GM12878 (cell line): ENCODE data around the gene SRPK2. TPM values are rescaled to one million over a fixed set of nuclear protein-coding genes. Genes with fewer than 3 reads are reported as not detected.

Experiments
- ATAC-seq: fragments of 200-7000 bp; cut with Tn5 transposase; 3 replicates; pipeline ENCODE4 v1.9.1; 2020; ENCODE audit warnings: mild to moderate bottlenecking, moderate library complexity
- BruUV-seq: library from RNA; stranded (reverse); fragments of 400-500 nt; replicated peaks from 2 replicates; lab custom pipeline; 2021; lab: Mats Ljungman, UMichigan
- CTCF ChIA-PET: fragments of 300-600 bp; sonication (Branson Sonifier 250); formaldehyde crosslinking; extraction: SDS; loops from one replicate; lab custom pipeline; 2021; ENCODE audit warnings: inconsistent platforms; lab: Yijun Ruan, JAX
- POLR2A ChIA-PET: fragments of 350-600 bp; formaldehyde crosslinking; extraction: SDS; loops from one replicate; lab custom pipeline; 2021; ENCODE audit warnings: inconsistent platforms; lab: Charles Lee
- RAD21 ChIA-PET: fragments of 300-600 bp; sonication (Branson Sonifier 250); formaldehyde crosslinking; loops from one replicate; lab custom pipeline; 2023; ENCODE audit warnings: antibody characterized with exemption; ENCODE audit not compliant: unreplicated experiment; lab: Charles Lee
- SMC1A ChIA-PET: fragments of 300-600 bp; sonication (Branson Sonifier 250); formaldehyde crosslinking; loops from one replicate; lab custom pipeline; 2023; ENCODE audit not compliant: unreplicated experiment, uncharacterized antibody; lab: Charles Lee
- DNase-seq: peaks from one replicate; pipeline ENCODE4 v3.0.0-alpha.2; 2011; ENCODE audit warnings: low read depth, low spot score
- FAIRE-seq: peaks from 3 replicates; lab custom pipeline; 2011; peaks lifted over from hg19 to GRCh38; lab: Jason Lieb, UNC
- H2AFZ ChIP-seq: 2 replicates; pipeline ENCODE4 v1.6.0; 2011; ENCODE audit warnings: low read depth, low read length, control low read depth; ENCODE audit not compliant: control insufficient read depth
- H3K27ac ChIP-seq: 2 replicates; pipeline ENCODE4 v1.5.1; 2011; ENCODE audit warnings: control low read depth; ENCODE audit not compliant: control insufficient read depth, insufficient read depth
- H3K27me3 ChIP-seq, 2 experiments: replicated peaks in 1 of 2; 2 replicates each; pipeline versions ENCODE4 v1.6.0 to v1.6.1; 2011; ENCODE audit warnings: low read length in 1 of 2; ENCODE audit not compliant: control insufficient read depth in 2 of 2, insufficient read depth in 2 of 2
- H3K36me3 ChIP-seq, 2 experiments: 2 replicates each; pipeline ENCODE4 v1.5.1; 2011; ENCODE audit warnings: low read length in 1 of 2; ENCODE audit not compliant: control insufficient read depth in 2 of 2, insufficient read depth in 2 of 2
- H3K4me1 ChIP-seq: 2 replicates; pipeline ENCODE4 v1.6.1; 2011; ENCODE audit warnings: mild to moderate bottlenecking, low read length, moderate library complexity, mixed read lengths; ENCODE audit not compliant: control insufficient read depth, insufficient read depth
- H3K4me2 ChIP-seq: 2 replicates; pipeline ENCODE4 v1.6.0; 2011; ENCODE audit warnings: control low read depth; ENCODE audit not compliant: control insufficient read depth, insufficient read depth
- H3K4me3 ChIP-seq: fragments of 200-600 bp; sonication (generic); 2 replicates; pipeline ENCODE4 v1.5.1; 2016
- H3K79me2 ChIP-seq: 2 replicates; pipeline ENCODE4 v1.6.0; 2011; ENCODE audit warnings: low read length; ENCODE audit not compliant: control insufficient read depth, insufficient read depth
- H3K9ac ChIP-seq: 2 replicates; pipeline ENCODE4 v1.8.0; 2011; ENCODE audit warnings: low read length, control low read depth, mixed read lengths; ENCODE audit not compliant: control insufficient read depth, insufficient read depth
- H3K9me3 ChIP-seq: replicated peaks from 3 replicates; pipeline ENCODE4 v1.5.1; 2011; ENCODE audit warnings: mild to moderate bottlenecking, low read length; ENCODE audit not compliant: control insufficient read depth, insufficient read depth
- H4K20me1 ChIP-seq: 2 replicates; pipeline ENCODE4 v1.6.0; 2011; ENCODE audit not compliant: control insufficient read depth, insufficient read depth
- BMI1 ChIP-seq: fragments of 450-650 bp; IDR thresholded peaks from 2 replicates; pipeline ENCODE4 v1.6.1; 2016; ENCODE audit warnings: mild to moderate bottlenecking, moderate library complexity, borderline replicate concordance
- CEBPB ChIP-seq, 2 experiments: fragments of 150-350 bp in 1 of 2; IDR thresholded peaks; 2 replicates each; pipeline ENCODE4 v1.6.1; 2012 to 2014; ENCODE audit warnings: low read depth in 2 of 2, low read length in 2 of 2, borderline replicate concordance in 1 of 2, inconsistent platforms in 1 of 2
- ESRRA ChIP-seq: IDR thresholded peaks from 2 replicates; pipeline ENCODE4 v1.6.1; 2012; ENCODE audit warnings: mild to moderate bottlenecking, low read length, improper control_type of control experiment
- ETV6 ChIP-seq, 2 experiments: fragments of 450-650 bp in 1 of 2; IDR thresholded peaks in 1 of 2; conservative IDR thresholded peaks in 1 of 2; 2 replicates each; pipeline ENCODE4 v1.6.1; 2014; ENCODE audit warnings: antibody characterized with exemption in 1 of 2, borderline replicate concordance in 1 of 2, low read depth in 1 of 2, mild to moderate bottlenecking in 1 of 2, moderate library complexity in 1 of 2
- FOXK2 ChIP-seq: fragments of 450-650 bp; IDR thresholded peaks from 2 replicates; pipeline ENCODE4 v1.6.1; 2017; ENCODE audit warnings: mild to moderate bottlenecking, moderate library complexity
- HDAC6 ChIP-seq: fragments of 200-600 bp; sonication (generic); IDR thresholded peaks from one replicate; pipeline ENCODE4 v1.8.0; 2017; ENCODE audit warnings: antibody characterized with exemption; ENCODE audit not compliant: unreplicated experiment
- LARP7 ChIP-seq: fragments of 450-650 bp; IDR thresholded peaks from 2 replicates; pipeline ENCODE4 v1.6.1; 2017; ENCODE audit warnings: mild to moderate bottlenecking
- NFYB ChIP-seq: IDR thresholded peaks from 2 replicates; pipeline ENCODE4 v1.6.1; 2011; ENCODE audit warnings: low read depth, mild to moderate bottlenecking, low read length, improper control_type of control experiment, moderate library complexity; ENCODE audit not compliant: insufficient read depth
- YY1 ChIP-seq: IDR thresholded peaks from 2 replicates; pipeline ENCODE4 v1.6.1; 2011; ENCODE audit warnings: low read depth, mild to moderate bottlenecking, low read length
- ZZZ3 ChIP-seq: IDR thresholded peaks from 2 replicates; pipeline ENCODE4 v1.6.1; 2011; ENCODE audit warnings: low read depth; ENCODE audit not compliant: control insufficient read depth, insufficient read length
- WGBS: methylation state at CpG from one replicate; pipeline ENCODE4 v1.1.6; 2016; ENCODE audit warnings: low lambda C conversion rate; ENCODE audit not compliant: insufficient replicate concordance, insufficient coverage; ENCODE audit errors: missing lambda C conversion rate; 5-methylcytosine and 5-hydroxymethylcytosine counted together
- in situ Hi-C: fragments of 300-500 bp; cut with MboI; formaldehyde crosslinking; loops from 9 replicates; pipeline ENCODE4 v1.14.3; 2018; ENCODE audit warnings: mixed read lengths
- intact Hi-C: fragments of 100-400 bp; cut with micrococcal nuclease; formaldehyde crosslinking; loops from one replicate; pipeline ENCODE4 v1.14.2; 2022; ENCODE audit not compliant: unreplicated experiment
- polyA plus RNA-seq, 11 experiments: library from polyadenylated mRNA; depleted of rRNA in 4 of 11; unstranded in 6 of 11; stranded (reverse) in 5 of 11; fragments of >200 nt; fragmentation: Nextera tagmentation in 4 of 11; fragmentation: Illumina TruSeq in 1 of 11; extraction: Ambion mirVana in 4 of 11; extraction: Trizol in 1 of 11; gene quantifications; 1 replicate in 1 of 11; 2 replicates in 10 of 11; pipeline versions ENCODE4 v1.2.1 to v1.2.3, GENCODE V29; 2011 to 2016; ENCODE audit warnings: inconsistent platforms in 2 of 11, missing spikeins in 2 of 11, low read depth in 1 of 11
- total RNA-seq, 4 experiments: library from RNA; depleted of rRNA in 3 of 4; stranded (reverse); fragments of >200 nt in 3 of 4; fragmentation: Illumina TruSeq in 1 of 4; extraction: Trizol in 1 of 4; gene quantifications; 2 replicates each; pipeline versions ENCODE4 v1.2.1 to v1.2.3, GENCODE V29; 2013 to 2021
- TF ChIP-seq, protein P1 (sequence below): fragments of 450-650 bp; IDR thresholded peaks from 2 replicates; pipeline ENCODE4 v1.6.1; 2016; ENCODE audit warnings: mild to moderate bottlenecking
- TF ChIP-seq, protein P2 (sequence below): fragments of 450-650 bp; formaldehyde crosslinking; IDR thresholded peaks from 2 replicates; pipeline ENCODE4 v1.4.0; 2022; ENCODE audit warnings: mild to moderate bottlenecking, moderate library complexity
- TF ChIP-seq, protein P3 (sequence below): fragments of 450-650 bp; IDR thresholded peaks from 2 replicates; pipeline ENCODE4 v1.6.1; 2017; ENCODE audit warnings: low read depth, mild to moderate bottlenecking, moderate library complexity

Gene SRPK2
- total and polyA plus RNA-seq, 10 of the 15 experiments (the other 5 are each of a cell fraction or from before 2014, with no cell fraction given) = 13.2 to 32.8 (median 24.5) TPM

GRCh38 chr7:105215182-105215581, 173.5 kb downstream of the SRPK2 start (continued):
- TF ChIP-seq, protein P1, sequence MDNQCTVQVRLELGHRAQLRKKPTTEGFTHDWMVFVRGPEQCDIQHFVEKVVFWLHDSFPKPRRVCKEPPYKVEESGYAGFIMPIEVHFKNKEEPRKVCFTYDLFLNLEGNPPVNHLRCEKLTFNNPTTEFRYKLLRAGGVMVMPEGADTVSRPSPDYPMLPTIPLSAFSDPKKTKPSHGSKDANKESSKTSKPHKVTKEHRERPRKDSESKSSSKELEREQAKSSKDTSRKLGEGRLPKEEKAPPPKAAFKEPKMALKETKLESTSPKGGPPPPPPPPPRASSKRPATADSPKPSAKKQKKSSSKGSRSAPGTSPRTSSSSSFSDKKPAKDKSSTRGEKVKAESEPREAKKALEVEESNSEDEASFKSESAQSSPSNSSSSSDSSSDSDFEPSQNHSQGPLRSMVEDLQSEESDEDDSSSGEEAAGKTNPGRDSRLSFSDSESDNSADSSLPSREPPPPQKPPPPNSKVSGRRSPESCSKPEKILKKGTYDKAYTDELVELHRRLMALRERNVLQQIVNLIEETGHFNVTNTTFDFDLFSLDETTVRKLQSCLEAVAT = no peak
- TF ChIP-seq HDAC6 = no peak

DNA sequence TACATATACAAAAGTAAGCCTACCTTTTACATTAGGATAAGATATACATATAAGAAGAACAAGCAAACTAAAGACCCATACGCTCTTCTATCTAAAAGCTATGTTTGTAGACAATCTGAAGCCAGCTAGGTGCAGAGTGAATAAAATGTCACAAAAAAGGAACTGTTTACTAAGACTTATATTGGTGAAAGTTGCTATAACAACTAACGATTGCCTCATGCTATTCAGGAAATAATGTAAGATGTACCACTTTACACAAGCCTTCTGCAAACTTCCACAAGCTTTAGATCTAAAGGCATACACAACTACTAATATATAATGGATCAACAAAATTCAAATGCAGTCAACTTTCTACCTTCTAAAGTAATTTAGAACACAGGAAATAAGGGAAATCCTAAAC, 175.1 kb downstream of the SRPK2 start:
- intact Hi-C loops = no loop called here
- CTCF ChIA-PET = interaction anchor here (1.0 to 1.5 kb wide), 5 partner anchors 10 to 443 kb away, joined by 3 to 4 read pairs (median 3); no protein-coding TSS in a partner anchor
- TF ChIP-seq, protein P2, sequence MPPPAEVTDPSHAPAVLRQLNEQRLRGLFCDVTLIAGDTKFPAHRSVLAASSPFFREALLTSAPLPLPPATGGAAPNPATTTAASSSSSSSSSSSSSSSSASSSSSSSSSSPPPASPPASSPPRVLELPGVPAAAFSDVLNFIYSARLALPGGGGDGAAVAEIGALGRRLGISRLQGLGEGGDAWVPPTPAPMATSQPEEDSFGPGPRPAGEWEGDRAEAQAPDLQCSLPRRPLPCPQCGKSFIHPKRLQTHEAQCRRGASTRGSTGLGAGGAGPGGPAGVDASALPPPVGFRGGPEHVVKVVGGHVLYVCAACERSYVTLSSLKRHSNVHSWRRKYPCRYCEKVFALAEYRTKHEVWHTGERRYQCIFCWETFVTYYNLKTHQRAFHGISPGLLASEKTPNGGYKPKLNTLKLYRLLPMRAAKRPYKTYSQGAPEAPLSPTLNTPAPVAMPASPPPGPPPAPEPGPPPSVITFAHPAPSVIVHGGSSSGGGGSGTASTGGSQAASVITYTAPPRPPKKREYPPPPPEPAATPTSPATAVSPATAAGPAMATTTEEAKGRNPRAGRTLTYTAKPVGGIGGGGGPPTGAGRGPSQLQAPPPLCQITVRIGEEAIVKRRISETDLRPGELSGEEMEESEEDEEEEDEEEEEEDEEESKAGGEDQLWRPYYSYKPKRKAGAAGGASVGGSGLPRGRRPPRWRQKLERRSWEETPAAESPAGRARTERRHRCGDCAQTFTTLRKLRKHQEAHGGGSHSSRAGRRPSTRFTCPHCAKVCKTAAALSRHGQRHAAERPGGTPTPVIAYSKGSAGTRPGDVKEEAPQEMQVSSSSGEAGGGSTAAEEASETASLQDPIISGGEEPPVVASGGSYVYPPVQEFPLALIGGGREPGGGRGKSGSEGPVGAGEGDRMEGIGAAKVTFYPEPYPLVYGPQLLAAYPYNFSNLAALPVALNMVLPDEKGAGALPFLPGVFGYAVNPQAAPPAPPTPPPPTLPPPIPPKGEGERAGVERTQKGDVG (CRISPR knock-in tag) = no peak
- no peak for TF ChIP-seq FOXK2
- TF ChIP-seq ESRRA = no peak
- TF ChIP-seq, protein P3, sequence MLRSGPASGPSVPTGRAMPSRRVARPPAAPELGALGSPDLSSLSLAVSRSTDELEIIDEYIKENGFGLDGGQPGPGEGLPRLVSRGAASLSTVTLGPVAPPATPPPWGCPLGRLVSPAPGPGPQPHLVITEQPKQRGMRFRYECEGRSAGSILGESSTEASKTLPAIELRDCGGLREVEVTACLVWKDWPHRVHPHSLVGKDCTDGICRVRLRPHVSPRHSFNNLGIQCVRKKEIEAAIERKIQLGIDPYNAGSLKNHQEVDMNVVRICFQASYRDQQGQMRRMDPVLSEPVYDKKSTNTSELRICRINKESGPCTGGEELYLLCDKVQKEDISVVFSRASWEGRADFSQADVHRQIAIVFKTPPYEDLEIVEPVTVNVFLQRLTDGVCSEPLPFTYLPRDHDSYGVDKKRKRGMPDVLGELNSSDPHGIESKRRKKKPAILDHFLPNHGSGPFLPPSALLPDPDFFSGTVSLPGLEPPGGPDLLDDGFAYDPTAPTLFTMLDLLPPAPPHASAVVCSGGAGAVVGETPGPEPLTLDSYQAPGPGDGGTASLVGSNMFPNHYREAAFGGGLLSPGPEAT = no peak
- TF ChIP-seq LARP7 = no peak
- TF ChIP-seq ZZZ3 = no peak
- TF ChIP-seq ETV6 (conservative IDR thresholded peaks at IDR 0.05 in 1 of 2, IDR thresholded peaks at IDR 0.05 in 1 of 2; ENCODE audit: borderline replicate concordance in 1 of 2, low read depth in 1 of 2) = no peak
- no peak for TF ChIP-seq NFYB
- no peak for TF ChIP-seq BMI1
- TF ChIP-seq CEBPB (IDR thresholded peaks at IDR 0.05; ENCODE audit: borderline replicate concordance in 1 of 2, low read depth in 2 of 2, low read length in 2 of 2) = no peak
- TF ChIP-seq YY1 = no peak

More for the DNA sequence above, 175.1 kb downstream of the SRPK2 start:
- ChIA-PET RAD21 (interaction anchor here (0.6 to 1.0 kb wide), 2 partner anchors 22 to 151 kb away, joined by 3 read pairs; no protein-coding TSS in a partner anchor), SMC1A (interaction anchor here (0.6 to 1.8 kb wide), 6 partner anchors 12 to 91 kb away, joined by 3 to 4 read pairs (median 4); no protein-coding TSS in a partner anchor), POLR2A (interaction anchor here (0.5 to 1.2 kb wide), 4 partner anchors 9 to 121 kb away, joined by 3 to 4 read pairs (median 3); no protein-coding TSS in a partner anchor)
- ATAC-seq = no peak
- H3K9ac ChIP-seq = no peak overlapping the region
- FAIRE-seq = peak; percentile 7
- peaks cover 16% of the 10 kb centered on the region for H3K4me1 ChIP-seq
- H3K9me3 ChIP-seq = no peaks in the 10 kb centered on the region
- H3K36me3 ChIP-seq = no peaks in the 10 kb centered on the region
- no peak overlapping the region for H3K27ac ChIP-seq
- WGBS = 46% methylated on average over 2 of the region's 2 CpGs
- H4K20me1 ChIP-seq = no peaks in the 10 kb centered on the region
- in situ Hi-C loops = no loop called here
- no peaks in the 10 kb centered on the region for H3K27me3 ChIP-seq
- BruUV-seq = no TSS peak
- H3K79me2 ChIP-seq = peaks cover 6% of the 10 kb centered on the region
- H3K4me2 ChIP-seq = no peak overlapping the region
- no peak for DNase-seq
- no peak overlapping the region for H2AFZ ChIP-seq
- no peak overlapping the region for H3K4me3 ChIP-seq
